ENCODE data around the gene BTBD16.
A peak's percentile ranks its signal among the peaks of the same experiment; 100 is the strongest.

BTBD16 gene

DNA sequence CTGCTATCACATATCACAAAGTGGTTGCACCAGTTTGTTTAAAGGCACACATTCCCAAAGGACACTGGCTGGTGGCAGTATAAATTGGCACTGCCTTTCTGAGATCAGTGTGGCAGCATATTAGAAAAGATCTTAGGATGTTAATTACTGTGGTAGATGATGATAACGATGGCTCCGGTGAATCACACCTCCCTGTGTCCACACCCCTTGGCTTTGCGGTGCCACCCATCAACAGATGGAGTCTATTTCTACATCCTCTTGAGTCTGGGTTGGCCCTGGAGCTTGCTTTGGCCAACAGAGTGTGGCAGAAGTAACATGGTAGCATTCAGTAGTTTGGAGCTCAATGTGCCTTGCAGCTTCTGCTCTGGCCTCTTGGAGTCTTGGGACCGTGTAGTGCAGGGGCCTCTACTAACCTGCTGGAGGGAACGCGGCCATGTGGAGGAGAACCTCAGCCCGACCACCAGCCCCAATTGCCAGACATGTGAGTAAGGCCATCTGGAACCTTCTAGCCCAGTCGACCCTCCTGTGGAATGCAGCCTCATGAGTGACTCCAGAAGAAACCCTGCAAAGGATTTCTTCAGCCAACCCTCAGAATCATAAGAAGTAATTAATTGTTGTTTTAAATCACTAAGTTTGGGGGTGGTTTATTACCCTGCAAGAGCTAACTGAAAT lies 76.2 kb downstream of the BTBD16 start:
- no peak for DNase-seq

GRCh38 chr10:122348512-122348911 lies 77.4 kb downstream of the BTBD16 start:
- no peak for DNase-seq

DNA sequence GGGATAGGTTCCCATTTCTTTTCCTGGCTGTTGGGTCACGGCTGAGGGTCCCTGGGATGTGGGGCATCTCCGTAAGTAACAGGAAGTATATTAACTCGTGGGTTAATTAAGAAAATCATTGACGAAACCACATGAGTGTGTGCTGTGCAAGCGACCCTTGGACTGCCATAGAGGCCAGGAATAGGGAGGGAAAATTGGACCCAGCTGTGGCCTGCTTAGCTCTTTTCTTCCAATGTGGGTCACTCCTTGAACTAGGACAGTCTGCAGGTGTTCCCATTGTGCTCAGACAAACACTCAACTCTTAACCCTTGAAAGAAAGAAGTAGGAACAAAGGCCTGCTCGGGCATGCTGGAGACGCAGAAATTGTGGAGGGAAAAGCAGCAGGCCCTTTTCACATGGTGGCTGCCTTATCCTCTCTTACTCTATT lies 77.9 kb downstream of the BTBD16 start:
- DNase-seq, result no peak

- no peak for DNase-seq
These were observed 78.8 kb downstream of the BTBD16 start for GRCh38 chr10:122349758-122350369.

DNA sequence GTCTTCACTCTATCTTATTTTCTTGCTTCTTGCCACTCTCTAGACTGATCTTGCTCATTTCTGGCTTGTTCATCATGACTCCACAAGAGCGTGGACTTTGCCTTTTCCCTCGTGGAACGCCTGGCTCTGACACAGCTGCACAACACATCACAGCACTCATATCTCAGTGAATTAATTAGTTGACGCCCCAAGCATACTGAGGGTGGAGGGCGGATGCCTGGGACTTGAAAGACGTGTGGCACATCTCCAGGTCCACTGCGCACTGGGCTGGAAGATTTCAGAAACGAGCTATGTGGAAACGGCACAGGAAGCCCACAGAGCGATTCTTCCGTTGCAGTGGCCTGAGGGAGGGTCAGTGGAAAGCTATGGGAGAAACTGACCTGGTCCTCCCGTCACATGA lies 79.8 kb downstream of the BTBD16 start:
- DNase-seq, result no peak

DNA sequence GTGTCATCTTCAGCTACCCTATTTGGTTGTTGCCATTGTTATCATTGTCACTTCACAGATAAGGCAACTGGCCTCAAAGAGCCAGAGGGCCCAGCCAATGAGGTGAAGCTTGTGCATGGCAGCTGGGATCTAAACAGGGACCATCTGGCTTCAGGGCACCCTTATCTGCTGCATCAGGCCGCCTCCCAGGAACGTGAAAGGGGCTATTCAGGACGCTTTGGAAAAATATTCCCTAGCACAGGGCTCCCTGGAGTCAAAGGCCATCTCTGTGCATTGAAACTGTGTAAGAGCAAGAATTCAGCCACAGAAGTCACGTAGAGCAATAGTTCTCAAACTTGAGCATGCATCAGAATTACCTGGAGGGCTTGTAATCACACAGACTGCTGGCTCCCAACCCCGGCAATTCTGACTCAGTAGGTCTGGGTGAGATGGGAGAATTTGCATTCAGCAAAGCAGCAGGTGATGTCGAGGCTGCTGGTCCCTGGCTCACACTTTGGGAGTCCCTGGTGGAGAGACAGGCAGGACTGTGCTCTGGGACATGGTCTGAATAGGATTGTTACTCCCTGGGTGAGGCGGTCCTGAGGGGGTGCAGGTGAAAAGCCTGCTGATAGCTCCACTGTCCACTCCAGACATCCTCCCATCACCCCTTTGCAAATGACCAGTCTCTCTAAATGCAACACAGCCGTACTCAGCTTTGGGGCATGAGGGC lies 81.9 kb downstream of the BTBD16 start:
- DNase-seq, result no peak

DNA sequence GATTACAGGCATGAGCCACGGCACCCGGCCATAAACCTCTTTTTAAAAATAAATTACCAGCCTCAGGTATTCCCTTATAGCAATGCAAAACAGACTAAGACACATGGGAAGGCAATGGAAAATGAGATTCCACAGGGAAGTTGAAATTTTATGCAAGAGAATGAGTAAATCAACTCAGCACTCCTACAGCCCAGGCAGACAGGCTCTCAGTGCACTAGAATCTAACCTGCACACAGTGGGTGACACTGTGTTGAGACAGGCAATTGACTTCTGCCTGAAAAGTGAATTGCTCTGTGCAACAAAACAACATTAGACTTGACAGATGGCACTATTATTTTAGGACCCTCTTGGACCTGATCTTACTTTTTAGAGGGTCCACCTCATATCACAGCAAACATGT lies 83.3 kb downstream of the BTBD16 start:
- DNase-seq, result no peak

DNA sequence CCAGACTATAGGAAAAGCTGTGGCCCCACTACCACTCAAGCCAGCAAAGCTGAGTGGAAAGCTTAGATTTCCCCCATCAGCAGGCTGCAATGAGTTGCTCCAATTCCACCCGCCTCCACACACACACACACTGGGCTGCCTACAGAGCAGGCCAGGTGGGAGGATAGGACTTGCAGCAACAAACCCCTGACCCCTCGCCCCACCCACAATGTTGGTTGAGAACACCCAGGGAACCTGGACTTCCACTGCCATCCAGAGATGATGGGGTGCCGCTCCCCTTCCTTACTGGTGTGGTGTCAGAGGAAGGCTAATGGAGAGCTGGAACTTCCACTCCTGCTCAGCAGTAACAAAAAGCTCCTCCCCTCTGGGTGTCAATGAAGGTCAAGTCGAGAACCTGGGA lies 86.6 kb downstream of the BTBD16 start:
- no peak for DNase-seq

GRCh38 chr10:122359621-122360020 lies 88.5 kb downstream of the BTBD16 start:
- DNase-seq, result no peak

DNA sequence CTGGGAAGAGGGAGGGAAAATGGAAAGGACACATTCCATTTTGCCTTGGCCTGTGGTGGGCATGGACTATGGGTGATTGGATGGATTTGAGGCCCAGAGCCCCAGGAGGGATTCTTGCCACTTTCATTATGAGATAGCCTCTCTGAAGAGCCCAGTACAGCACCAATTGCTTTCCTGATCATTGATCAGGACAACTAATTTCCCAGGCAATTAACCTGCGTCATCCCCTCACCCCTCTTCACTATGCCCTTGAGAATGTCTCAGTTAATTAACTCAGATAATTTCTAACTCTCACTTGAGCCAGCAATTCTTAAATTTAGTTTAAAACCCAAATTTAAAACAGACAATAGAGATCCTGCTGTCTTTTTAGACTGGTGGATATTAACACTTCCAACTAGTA lies 90.0 kb downstream of the BTBD16 start:
- DNase-seq, result no peak

GRCh38 chr10:122362031-122362592 lies 91.0 kb downstream of the BTBD16 start:
- DNase-seq, result no peak

GRCh38 chr10:122362621-122363020 lies 91.5 kb downstream of the BTBD16 start:
- DNase-seq, result no peak

- DNase-seq, result no peak
These were observed 92.2 kb downstream of the BTBD16 start for GRCh38 chr10:122363311-122363710.

- DNase-seq, result no peak
These were observed 92.8 kb downstream of the BTBD16 start for GRCh38 chr10:122363722-122364463.

DNA sequence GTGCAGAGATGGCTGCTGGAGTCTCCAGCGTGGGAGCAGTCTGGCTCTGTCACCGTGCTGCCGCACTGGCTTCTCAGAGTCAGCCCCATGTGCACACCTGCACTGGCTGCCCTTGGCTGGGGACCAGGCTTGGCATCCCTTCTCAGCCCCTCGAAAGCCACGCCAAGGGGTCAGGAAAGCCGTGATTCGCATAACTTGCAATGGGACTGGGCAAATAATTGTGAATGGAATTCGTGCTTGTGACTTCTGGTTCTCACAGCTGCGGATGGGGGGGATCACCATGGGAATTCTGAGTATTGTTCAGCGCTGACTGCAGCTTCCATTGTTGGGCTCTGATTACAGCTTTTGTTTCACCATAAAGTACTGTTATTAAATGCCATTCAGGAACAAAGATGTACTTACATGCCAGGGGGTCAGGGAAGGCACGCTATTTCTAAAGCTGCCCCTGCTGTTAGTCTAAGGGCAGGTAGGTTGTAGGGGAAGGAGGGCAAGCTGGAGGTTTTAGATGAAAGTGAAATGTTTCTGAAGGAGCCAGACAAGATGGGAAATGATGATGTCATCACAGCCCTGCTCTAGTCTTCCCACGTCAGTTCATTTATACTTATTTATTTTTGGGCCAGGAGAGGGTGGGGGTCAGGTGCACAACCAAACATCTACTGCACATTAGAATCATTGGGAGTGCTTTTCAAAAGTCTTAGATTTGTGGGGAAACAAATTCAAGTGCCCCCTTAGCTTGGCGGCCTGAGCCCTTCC lies 97.6 kb downstream of the BTBD16 start:
- no peak for DNase-seq

GRCh38 chr10:122373108-122373507 lies 102.0 kb downstream of the BTBD16 start:
- no peak for DNase-seq

- DNase-seq, result no peak
These were observed 102.6 kb downstream of the BTBD16 start for GRCh38 chr10:122373721-122374120.

DNA sequence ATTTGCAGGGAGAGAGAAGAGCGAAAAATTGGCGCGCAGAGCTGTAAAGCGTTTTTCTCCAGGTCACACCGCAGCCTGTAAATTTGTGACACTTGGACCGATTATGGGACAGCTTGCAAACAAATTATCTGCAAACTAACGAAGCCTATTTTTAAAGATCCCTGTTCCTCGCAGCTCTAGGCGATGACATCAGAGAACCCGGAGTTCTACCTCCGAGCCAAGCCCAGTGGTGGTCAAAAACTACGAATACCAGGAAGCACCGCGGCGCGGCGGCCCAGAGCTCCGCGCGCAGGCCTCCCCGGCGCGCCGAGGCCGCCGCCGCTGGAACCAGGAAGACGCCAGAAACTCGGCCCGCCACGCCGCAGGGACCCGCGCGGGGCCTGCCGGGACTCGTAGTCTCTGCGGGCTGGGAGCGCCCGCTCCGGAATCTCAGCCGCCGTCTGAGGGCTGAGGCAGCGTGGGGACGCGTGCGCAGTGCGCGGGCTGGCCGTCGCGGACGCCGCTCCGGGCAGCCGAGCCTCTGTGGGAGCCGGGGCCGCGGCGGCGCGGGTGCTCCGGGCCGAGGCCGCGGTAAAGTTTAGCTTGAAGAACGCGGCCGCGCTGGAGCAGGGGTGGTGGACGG lies 103.3 kb downstream of the BTBD16 start, which contains the start of gene PLEKHA1:
PLEKHA1 (plus strand) TSS at position 472 of the 622 bp plus-strand sequence. CDS start 18,493 bp downstream, outside the sequence.
- peak; percentile 55 to 84 for DNase-seq

GRCh38 chr10:122374859-122375678 lies 104.0 kb downstream of the BTBD16 start:
- DNase-seq, result no peak

GRCh38 chr10:122375679-122376160 lies 104.6 kb downstream of the BTBD16 start:
- DNase-seq, result no peak
